Left lung (tissue), 10 donors: ENCODE measurements around the gene METTL14. TPM values are rescaled to one million over a fixed set of nuclear protein-coding genes. Genes with fewer than 3 reads are reported as not detected.

Experiments
- ATAC-seq: fragments of 200-7000 bp; cut with Tn5 transposase; one replicate; pipeline ENCODE4 v1.9.1; 2020; ENCODE audit warnings: moderate library complexity
- DNase-seq, 4 donors: peaks; one replicate each; pipeline ENCODE4 v3.0.0-alpha.2; 2013 to 2020
- H3K27ac ChIP-seq, 2 donors: fragments of 200-600 bp; sonication (generic) in 1 of 2; one replicate each; pipeline versions ENCODE4 v1.5.0 to v1.8.0; 2020 to 2021
- H3K27me3 ChIP-seq, 2 donors: fragments of 200-600 bp; sonication (generic) in 1 of 2; one replicate each; pipeline versions ENCODE4 v1.5.0 to v1.8.0; 2020 to 2021
- H3K36me3 ChIP-seq, 2 donors: fragments of 200-600 bp; sonication (generic) in 1 of 2; one replicate each; pipeline versions ENCODE4 v1.5.0 to v1.8.0; 2020 to 2021
- H3K4me1 ChIP-seq, 2 donors: fragments of 200-600 bp; one replicate each; pipeline ENCODE4 v1.8.0; 2021
- H3K4me3 ChIP-seq, 2 donors: fragments of 200-600 bp; sonication (generic) in 1 of 2; one replicate each; pipeline versions ENCODE4 v1.5.0 to v1.8.0; 2020 to 2021; ENCODE audit warnings: mild to moderate bottlenecking in 1 of 2
- H3K9me3 ChIP-seq, 2 donors: fragments of 200-600 bp; sonication (generic) in 1 of 2; one replicate each; pipeline versions ENCODE4 v1.5.0 to v1.8.0; 2020 to 2021
- CTCF ChIP-seq, 2 donors: fragments of 200-600 bp; sonication (generic) in 1 of 2; IDR thresholded peaks; one replicate each; pipeline versions ENCODE4 v1.5.0 to v1.8.0; 2021; ENCODE audit warnings: antibody characterized with exemption in 2 of 2
- intact Hi-C, 2 donors: fragments of 100-400 bp; cut with DNase I; formaldehyde crosslinking; loops; one replicate each; pipeline versions ENCODE4 v1.11.2 to v1.14.2; 2022
- polyA plus RNA-seq, 6 donors: library from polyadenylated mRNA; unstranded; fragments of 120-200 nt; gene quantifications; one replicate each; pipeline ENCODE4 v1.2.1, GENCODE V29; 2013; ENCODE audit not compliant: insufficient read length in 6 of 6
- total RNA-seq, 2 donors: library from RNA; stranded (reverse); fragmentation: NEBNext Ultra II Directional; extraction: Animal tissue kit (Norgen Biotek cat#: 25700); gene quantifications; one replicate each; pipeline ENCODE4 v1.2.1, GENCODE V29; 2021
- donor health status: DM: no; HTN: yes; CAD: no.
- donor health status: DM: no; HTN: no; CAD: no.

Gene METTL14
- total and polyA plus RNA-seq, 8 donors, result 30.6 to 62.9 (median 54.5) TPM

GRCh38 chr4:118753685-118754084 lies 68.5 kb downstream of the METTL14 start:
- no peaks in the 10 kb centered on the region for H3K27me3 ChIP-seq
- TF ChIP-seq CTCF (IDR thresholded peaks at IDR 0.05), result no peak
- H3K36me3 ChIP-seq, result peaks cover 0 to 77% of the 10 kb centered on the region in 2 donors
- DNase-seq (no peak), ATAC-seq (no peak)
- no peaks in the 10 kb centered on the region for H3K9me3 ChIP-seq
- peaks cover 0 to under 1% of the 10 kb centered on the region in 2 donors for H3K4me1 ChIP-seq
- H3K4me3 ChIP-seq, result no peak overlapping the region
- intact Hi-C loops, result no loop called here
- H3K27ac ChIP-seq, result no peak overlapping the region

GRCh38 chr4:118754890-118755289 lies 69.7 kb downstream of the METTL14 start:
- Histone ChIP-seq H3K4me1 (peaks cover 0 to 10% of the 10 kb centered on the region in 2 donors), H3K4me3 (no peak overlapping the region), H3K27me3 (no peaks in the 10 kb centered on the region), H3K9me3 (no peaks in the 10 kb centered on the region), H3K36me3 (peaks cover 0 to 75% of the 10 kb centered on the region in 2 donors), H3K27ac (no peak overlapping the region)
- ATAC-seq (no peak), DNase-seq (no peak)
- no peak for TF ChIP-seq CTCF (IDR thresholded peaks at IDR 0.05)
- intact Hi-C loops, result no loop called here

- ATAC-seq (no peak), DNase-seq (no peak)
- Histone ChIP-seq H3K4me1 (peaks cover 0 to 10% of the 10 kb centered on the region in 2 donors), H3K4me3 (no peak overlapping the region), H3K27ac (no peak overlapping the region), H3K36me3 (peaks cover 0 to 75% of the 10 kb centered on the region in 2 donors), H3K9me3 (no peaks in the 10 kb centered on the region), H3K27me3 (no peaks in the 10 kb centered on the region)
- intact Hi-C loops, result no loop called here
- TF ChIP-seq CTCF (IDR thresholded peaks at IDR 0.05), result no peak
Measured at GRCh38 chr4:118755438-118756226, 70.4 kb downstream of the METTL14 start.

- Histone ChIP-seq H3K9me3 (no peaks in the 10 kb centered on the region), H3K4me1 (peaks cover 2 to 10% of the 10 kb centered on the region in 2 donors), H3K4me3 (no peak overlapping the region), H3K36me3 (peaks cover 0 to 75% of the 10 kb centered on the region in 2 donors), H3K27ac (peak overlapping the region in 1 of 2 donors; percentile 5), H3K27me3 (no peaks in the 10 kb centered on the region)
- intact Hi-C loops, result no loop called here
- TF ChIP-seq CTCF (IDR thresholded peaks at IDR 0.05), result no peak
- ATAC-seq (no peak), DNase-seq (no peak)
Measured at GRCh38 chr4:118756429-118756828, 71.2 kb downstream of the METTL14 start.

GRCh38 chr4:118756958-118757357 lies 71.8 kb downstream of the METTL14 start:
- Histone ChIP-seq H3K36me3 (peaks cover 0 to 72% of the 10 kb centered on the region in 2 donors), H3K9me3 (no peaks in the 10 kb centered on the region), H3K4me3 (no peak overlapping the region), H3K27me3 (no peaks in the 10 kb centered on the region), H3K27ac (peak overlapping the region in 1 of 2 donors; percentile 5), H3K4me1 (peaks cover 7 to 10% of the 10 kb centered on the region in 2 donors)
- no peak for TF ChIP-seq CTCF (IDR thresholded peaks at IDR 0.05)
- DNase-seq (no peak), ATAC-seq (no peak)
- intact Hi-C loops, result no loop called here
